HG03520 (cell line): ENCODE data around the gene DAZL.

Source experiments
- ATAC-seq: cut with Tn5 transposase; IDR thresholded peaks from one replicate; pipeline ENCODE4 v1.9.1; 2021; ENCODE audit warnings: mild to moderate bottlenecking, moderate library complexity; ENCODE audit not compliant: unreplicated experiment

DAZL gene

DNA sequence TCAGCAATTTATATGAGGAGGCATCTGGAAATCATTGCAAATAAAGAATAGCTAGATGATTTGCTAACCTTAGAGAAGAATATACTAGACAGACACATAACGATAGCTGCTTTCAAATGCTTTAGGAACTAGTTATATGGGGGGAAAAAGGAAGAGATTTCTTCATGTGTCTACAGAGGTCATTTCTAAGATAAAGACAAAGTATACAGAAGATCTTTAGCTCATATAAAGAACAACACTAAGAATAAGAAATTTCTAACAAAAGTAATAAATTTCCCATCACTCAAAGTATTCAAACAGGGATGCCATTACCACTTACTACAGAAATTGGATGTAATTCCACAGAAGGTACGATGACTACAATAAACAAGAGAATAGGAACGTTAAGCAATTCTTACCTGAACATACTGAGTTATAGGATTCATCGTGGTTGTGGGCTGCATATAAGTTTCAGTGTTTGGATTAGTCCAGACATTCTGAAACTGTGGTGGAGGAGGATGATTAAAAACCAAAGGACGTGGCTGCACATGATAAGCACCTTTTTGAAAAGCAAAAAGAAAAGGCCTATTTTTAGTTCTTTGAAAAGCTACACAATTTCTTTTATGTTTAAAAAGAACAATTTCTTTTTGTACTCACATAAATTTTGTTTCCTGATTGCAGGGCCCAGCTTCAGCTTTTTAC lies 8.7 kb downstream of the DAZL start:
- ATAC-seq = peak; percentile 74

DNA sequence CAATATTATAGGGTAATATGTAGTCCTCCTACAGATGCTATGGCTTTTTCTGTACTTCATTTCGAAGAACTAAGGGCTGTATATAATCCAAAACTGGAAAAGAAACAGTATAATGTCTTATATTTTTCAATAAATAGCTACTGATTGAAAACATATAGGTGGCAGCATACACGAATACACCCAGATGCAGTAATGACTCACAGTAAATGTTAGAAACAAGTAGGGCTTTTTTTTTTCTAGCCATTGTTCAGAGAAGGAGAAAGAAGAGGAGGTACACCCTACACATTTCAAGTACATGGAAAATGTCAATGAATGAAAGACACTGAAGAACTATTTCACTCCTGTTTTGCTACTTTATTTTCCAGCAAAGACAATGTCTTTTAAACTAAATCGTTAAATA lies 9.4 kb downstream of the DAZL start:
- ATAC-seq = no peak

DNA sequence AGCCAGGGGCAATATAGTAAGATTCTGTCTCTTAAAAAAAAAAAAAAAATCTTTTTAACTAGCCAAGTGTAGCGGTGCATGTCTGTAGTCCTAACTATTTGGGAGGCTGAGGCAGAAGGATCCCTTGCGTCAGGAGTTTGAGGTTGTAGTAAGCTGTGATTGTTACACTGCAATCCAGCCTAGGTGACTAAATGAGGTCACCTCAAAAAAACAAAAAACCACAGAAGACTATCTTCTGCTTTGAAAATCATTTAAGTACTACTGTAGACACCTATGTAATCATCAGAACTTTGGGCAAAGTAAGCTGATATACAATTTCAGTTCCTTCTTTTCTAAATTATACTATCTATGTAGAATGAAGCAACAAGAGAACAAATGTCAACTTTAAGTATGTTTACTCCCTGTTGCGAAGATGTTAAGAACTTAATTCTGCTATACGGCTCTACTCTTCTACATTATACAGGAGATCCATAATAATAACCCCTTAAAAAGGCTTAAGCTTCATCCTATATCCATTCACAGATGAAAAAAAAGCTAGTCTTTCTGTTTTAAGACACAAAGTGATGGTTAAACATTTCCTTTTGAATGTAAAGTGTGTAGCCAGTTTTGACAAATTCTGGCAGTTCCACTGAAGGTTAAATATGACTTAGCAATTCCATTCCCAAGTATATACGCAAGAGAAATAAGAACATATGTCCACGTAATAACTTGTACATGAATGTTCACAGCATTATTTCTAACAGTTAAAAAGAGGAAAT lies 15.2 kb downstream of the DAZL start:
- ATAC-seq = peak; percentile 96

DNA sequence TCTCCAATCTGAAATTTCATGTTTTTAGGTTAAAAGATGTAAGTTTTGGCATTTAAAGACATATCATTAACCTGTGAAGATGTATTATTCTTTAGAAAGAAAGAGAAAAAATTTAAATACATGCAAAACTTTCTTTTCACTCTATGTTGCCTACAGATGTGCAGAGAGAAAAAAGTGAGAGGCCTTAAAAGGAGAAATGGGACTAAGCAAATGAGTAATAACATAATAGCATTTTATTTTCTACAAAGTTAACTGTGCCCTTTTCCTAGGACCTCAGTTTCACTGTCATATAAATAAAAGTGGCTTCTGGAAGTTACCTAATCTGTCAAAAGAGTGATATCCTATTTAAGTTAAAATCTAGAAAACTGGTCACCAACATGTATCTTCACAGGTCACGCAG lies 16.1 kb downstream of the DAZL start:
- ATAC-seq = no peak

DNA sequence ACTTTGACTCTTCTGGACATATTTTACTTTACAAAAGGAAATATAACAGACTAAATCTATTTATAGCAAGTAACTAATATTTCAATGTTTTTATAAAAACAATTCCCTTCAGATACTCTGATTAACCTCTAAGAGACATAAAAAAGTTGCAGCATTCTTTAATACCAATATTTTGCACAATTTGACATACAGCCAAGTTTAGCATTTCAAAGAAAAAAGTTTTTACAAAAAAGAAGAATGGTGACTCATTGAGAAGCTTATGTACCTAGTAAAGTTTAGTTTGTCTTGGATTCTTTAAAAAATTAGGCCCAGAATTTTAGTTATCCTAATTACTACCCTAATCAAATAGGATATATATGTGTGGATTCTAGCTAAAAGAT lies 17.6 kb downstream of the DAZL start:
- ATAC-seq = no peak

DNA sequence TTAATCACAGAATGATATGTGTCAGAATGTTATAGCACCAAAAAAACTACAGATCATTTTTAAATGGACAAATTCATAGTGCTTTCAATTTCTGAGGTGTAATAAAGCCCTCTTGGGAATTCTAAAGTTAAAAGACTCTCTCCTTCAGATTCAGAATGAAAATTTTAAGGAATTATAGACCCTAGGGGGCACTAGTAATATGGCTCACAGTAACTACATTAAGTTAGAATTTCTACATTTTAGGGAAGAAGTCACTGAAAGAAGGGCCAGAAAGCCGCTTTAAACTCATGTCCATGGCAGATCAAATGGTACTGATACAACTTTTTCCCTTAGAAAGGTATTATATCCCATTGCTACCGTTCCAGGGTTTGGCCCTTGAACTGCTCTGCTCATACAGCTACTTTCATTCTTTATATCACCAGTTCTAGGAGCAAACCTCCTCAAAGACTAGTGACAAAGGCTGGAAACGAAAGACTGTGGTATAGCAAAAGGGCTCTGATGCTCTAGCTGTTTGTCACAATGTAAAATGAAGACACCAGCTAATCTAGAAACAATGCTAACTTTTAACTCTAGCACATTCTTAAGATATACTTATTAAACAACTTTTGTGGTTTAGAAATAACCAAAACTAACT lies 18.1 kb downstream of the DAZL start:
- no peak for ATAC-seq

DNA sequence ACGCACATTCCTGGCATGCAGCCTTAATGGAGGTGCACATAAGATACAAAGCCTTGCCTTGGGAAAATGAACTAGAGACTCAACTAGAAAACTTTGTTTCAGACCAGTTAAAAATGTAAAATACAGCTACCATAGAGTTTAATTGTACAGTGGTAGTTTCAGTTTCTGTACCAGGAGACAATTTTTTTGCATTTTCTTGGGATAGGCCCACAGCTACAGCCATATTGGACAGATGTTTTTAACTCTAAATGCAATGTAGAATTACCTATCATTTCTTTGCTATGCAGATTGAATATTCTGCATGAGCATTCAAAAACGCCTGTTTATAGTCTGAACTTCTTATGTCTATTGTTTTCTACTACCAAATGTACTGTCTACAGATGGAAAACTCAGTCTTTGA lies 20.3 kb downstream of the DAZL start:
- no peak for ATAC-seq

DNA sequence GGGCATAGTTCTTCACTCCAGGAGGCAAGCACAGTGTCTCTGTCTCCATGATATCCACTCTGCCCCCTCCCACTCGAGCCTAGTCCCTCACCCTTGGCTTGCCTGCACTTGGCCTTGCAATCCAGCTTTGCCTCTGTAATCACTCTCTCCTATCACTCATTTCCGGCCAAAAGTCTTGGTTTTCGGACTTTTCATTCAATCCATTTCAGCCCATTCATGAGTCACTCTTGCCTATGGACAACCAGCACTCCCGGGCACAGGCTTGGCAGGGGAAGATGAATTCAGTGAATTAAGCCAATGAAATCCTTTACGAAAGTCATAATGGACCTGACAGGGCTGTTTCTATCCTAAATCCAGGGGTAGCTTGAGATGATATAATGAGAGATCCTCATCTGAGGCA lies 21.7 kb downstream of the DAZL start:
- ATAC-seq = no peak

DNA sequence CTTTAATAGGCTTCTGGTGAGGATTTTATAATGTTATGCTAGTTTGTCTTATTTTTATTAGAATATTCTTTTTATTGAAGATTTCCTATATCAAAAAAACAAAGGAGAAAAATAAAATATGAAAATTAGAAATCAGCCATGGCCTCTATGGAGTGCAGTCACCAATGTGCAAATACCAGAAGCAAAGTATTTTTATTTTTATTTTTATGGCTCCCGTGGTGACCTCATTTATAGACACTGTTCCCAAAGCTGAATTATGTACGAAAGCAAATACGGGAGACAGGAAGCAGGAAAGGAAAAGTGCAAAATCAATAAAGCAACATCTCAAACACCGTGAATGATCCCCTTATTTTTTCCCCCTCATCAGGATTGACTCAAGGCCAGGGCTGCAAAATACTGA lies 35.1 kb downstream of the DAZL start:
- ATAC-seq = no peak

DNA sequence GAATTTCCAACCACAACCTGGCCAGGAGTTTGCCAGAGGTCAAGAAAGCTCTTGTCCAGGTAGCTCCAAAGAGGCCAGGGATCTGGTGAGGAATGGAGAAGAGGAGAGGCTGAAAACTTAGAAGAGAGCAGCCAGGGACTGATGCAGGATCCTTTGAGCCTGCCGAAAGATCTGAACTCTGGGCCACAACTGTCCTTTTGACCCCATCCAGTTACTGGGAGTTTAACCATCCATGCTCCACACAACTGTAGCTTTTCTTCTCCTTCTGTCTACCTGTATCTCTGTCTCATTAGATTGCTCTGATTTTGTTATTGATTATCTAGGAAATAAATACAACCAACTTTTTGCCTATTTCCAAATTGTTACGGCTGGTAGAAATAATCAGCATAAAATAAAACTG lies 36.7 kb downstream of the DAZL start:
- ATAC-seq = no peak

DNA sequence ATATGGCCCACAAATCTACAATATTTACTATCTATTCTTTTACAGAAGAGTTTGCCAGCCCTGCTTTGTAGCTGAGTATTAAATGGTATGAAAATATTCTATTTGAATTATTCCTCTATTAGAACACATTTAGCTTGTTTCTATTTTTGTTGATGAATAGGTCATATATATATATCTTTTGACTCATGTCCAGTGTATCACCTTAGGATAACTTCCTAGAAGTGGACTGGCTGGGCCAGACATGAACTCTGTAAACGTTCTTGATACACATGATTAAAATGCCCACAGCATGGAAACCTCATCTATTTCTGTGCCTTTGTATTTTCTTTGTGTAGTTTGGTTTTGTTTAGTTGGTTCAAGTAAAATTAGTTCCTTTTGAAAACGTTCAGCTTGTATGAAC lies 37.1 kb downstream of the DAZL start:
- no peak for ATAC-seq

DNA sequence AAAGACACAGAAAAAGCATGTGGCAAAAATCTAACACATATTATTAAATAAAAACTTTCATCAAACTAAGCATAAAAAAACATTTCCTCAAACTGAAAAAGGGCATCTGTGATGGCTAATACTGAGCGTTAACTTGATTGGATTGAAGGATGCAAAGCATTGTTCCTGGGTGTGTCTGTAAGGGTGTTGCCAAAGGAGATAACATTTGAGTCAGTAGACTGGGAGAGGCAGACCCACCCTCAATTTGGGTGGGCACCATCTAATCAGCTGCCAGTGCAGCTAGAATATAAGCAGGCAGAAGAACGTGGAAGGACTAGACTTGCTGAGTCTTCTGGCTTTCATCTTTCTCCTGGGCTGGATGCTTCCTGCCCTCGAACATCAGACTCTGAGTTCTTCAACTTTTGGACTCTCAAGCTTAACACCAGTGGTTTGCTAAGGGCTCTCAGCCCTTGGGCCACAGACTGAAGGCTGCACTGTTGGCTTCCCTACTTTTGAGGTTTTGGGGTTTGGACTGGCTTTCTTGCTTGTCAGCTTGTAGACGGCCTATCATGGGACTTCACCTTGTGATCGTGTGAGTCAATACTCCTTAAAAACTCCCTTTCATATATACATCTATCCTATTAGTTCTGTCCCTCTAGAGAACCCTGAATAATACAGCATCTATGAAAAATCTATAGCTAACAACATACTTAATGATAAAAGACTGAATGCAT lies 45.4 kb downstream of the DAZL start:
- ATAC-seq = no peak

DNA sequence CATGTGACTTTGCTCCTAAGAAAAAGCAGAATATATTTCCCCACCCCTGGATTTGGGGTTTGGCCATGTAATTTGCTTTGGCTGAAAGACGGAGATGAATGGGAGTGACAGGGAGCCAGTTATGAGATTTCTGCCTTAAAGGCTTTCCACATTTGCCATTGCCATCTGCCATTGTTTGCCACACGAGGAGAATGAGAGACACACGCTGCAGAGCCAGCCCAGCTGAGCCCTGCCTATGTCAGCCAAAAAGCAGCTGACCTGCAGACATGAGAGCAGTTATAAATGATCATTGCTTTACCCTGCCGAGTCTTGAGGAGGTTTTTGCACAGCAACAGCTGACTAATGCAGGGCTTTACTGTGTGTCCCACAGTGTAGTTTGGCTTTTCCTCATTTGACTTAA lies 51.1 kb downstream of the DAZL start:
- ATAC-seq = no peak

DNA sequence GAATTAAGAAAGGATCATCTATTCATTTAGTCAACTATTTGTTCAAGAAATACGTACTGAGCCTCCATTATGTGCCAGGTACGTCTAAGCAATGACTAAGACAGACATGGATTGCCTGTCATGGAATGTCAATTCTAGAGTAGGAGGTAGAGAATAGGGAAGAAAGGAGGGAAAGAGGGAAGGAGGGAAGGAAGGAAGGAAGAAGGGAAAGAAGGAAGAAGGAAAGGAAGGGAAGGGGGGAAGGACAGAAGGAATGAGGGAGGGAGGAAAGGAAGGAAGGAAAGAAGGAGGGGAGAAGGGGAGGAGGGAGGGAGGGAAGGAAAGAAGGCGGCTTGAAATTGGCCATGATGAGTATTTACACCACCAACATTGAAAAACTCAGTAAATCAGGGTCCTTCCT lies 52.5 kb downstream of the DAZL start:
- ATAC-seq = no peak

DNA sequence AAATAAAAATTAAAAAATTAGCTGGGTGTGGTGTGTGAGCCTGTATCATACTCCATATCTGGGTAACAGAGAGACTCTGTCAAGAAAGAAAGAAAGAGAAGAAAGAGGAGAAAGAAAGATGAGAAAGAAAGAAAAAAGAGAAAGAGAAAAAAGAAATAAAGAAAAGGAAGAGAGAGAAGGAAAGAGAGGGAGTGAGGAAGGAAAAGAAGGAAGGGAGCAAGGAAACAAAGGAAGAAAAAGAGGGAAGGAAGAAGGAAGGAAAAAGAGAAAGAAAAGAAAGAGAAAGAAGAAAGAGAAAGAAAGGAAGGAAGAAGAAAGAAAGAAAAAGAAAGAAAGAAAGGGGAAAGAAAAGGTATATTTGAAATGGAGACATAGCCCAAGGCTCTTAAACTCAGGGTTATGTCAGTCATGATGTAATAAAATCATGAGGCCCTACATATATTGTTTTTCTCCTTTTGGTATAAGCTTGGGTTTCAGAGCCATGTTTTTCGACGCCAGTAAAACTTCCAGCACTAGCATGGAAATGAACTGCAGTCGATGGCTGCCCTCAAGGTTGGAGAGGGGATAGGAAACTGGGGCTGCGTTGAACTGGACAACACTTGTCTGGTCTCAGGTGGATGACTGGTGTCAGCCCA lies 53.8 kb downstream of the DAZL start:
- no peak for ATAC-seq

DNA sequence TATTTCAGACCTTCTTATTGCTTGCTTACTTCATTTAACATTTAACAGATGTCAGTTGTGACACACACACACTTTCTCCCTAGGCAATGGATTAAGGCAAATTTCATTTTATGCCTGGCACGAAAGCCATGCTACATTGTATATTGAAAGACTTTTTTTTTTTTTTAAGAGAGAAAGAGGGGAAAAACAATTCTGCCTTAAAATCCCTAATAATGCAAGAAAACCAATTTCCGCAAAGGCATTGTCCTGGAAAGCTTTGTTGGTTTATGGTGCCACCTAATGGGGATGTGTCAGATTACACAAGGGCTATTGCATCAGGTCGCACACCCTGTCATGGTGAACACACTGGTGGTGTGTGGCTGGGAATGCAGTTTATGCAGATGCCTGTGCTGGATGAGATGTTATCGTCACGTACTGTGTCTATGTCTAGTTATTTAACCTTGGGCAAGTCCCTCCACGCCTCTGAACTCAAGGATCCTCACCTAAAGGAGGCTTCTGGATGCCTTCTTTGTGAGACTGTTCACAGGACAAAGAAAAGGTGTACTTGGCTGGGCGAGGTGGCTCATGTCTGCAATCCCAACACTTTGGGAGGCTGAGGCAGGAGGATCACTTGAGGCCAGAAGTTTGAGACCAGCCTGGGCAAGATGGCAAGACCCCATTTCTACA lies 54.4 kb downstream of the DAZL start:
- peak; percentile 85 for ATAC-seq

DNA sequence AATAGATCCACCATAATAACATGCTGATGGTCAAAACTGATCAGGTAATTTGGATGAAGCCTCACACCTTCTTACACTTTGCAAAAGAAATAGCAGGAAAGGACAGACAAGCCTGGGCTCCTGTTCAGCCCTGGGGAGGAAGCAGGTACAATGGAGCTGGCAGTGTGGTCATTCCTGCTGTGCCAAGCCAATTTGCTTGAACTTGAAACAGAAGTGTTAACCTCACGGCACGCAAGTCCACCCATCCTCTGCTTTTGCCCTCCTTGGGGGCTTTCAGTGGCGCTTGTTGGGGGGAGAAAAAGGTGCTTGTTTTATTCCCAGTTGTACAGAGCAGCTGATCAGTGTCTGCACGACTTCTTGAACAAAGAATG lies 54.9 kb downstream of the DAZL start:
- ATAC-seq = no peak

DNA sequence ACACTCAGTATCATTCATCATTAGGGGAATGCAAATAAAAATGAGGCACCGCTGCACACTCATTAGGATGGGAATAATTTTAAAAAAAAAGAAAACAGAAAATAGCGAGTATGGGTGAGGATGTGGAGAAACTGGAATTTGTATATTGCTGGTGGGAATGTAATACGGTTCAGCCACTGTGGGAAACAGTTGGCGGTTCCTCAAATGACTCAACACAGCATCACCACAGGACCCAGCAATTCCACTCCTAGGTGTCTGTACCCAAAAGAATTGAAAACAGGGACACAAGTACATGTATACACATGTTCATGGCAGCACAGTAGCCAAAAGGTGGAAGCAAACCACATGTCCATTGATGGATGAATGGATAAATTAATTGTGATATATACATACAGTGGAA lies 56.5 kb downstream of the DAZL start:
- ATAC-seq = no peak

DNA sequence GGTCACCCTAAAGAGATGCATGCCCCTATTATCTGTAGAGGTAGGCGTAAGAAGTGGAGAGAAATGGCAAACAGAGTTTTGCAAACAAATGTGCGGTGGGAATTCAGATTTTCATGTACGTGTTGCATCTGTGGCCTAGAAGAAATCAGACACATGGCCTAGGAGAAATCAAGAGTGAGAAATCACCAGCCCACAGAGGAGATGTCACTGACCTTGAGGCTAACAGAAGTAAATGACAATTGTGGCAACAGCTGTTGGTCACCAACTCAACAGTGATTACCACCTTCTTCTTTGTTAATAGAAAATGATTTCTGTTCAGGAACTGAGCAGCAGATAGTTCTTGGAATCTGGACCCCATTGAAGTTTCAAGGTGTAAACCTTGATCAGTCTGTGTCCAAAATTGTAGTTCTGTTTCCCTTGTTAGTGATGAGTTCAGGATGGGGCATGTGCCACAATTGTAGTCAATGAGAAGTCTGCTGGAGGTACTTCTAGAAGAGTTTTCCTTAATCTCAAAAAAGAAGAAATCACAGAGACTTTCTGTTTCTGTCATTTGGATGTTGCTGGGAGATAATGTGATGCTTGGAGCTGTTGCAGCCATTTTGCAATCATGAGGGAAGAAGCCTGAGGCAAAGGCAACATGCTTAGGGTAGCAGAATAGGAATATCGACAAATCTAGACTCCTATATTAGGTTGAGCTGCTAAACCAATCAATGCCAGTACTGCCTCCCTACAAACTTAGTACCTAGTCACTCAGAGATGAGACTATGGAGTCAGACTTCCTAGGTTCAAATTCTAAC lies 57.5 kb downstream of the DAZL start:
- no peak for ATAC-seq
